WTC11 (cell line): ENCODE results near the gene MCRIP2. TPM values are rescaled to one million over a fixed set of nuclear protein-coding genes. Genes with fewer than 3 reads are reported as not detected.

Experiments used
- ATAC-seq: fragments of 200-7000 bp; cut with Tn5 transposase; 2 replicates; pipeline ENCODE4 v1.10.0; 2021; ENCODE audit warnings: mild to moderate bottlenecking, moderate library complexity
- CTCF ChIA-PET: fragments of 300-600 bp; sonication (Branson Sonifier 250); formaldehyde crosslinking; loops from one replicate; lab custom pipeline; 2021; ENCODE audit warnings: antibody characterized with exemption; lab: Charles Lee
- POLR2A ChIA-PET: fragments of 350-600 bp; sonication (Branson Sonifier 250); formaldehyde crosslinking; loops from one replicate; lab custom pipeline; 2021; ENCODE audit warnings: antibody characterized with exemption; lab: Charles Lee
- DNase-seq: peaks from one replicate; pipeline ENCODE4 v3.0.0; 2021; ENCODE audit warnings: low spot score
- H3K27ac Mint-ChIP-seq: 2 replicates; pipeline ENCODE4 v1.8.0; 2021; ENCODE audit warnings: mixed read lengths
- H3K27me3 Mint-ChIP-seq: 2 replicates; pipeline ENCODE4 v1.8.0; 2021; ENCODE audit warnings: low read depth, mild to moderate bottlenecking, moderate library complexity, mixed read lengths
- H3K36me3 Mint-ChIP-seq: 2 replicates; pipeline ENCODE4 v1.8.0; 2021; ENCODE audit warnings: mixed read lengths
- H3K4me1 Mint-ChIP-seq: 2 replicates; pipeline ENCODE4 v1.8.0; 2022; ENCODE audit warnings: mixed read lengths
- H3K4me3 Mint-ChIP-seq: 2 replicates; pipeline ENCODE4 v1.8.0; 2021; ENCODE audit warnings: mild to moderate bottlenecking, moderate library complexity, mixed read lengths
- H3K9me3 Mint-ChIP-seq: 2 replicates; pipeline ENCODE4 v1.8.0; 2021; ENCODE audit warnings: mixed read lengths
- ETV6 ChIP-seq: sonication (generic); formaldehyde crosslinking; IDR thresholded peaks from 2 replicates; pipeline ENCODE4 v1.8.1; 2022; ENCODE audit warnings: mild to moderate bottlenecking, missing genetic modification reagents
- FOXJ3 ChIP-seq: sonication (generic); formaldehyde crosslinking; IDR thresholded peaks from 2 replicates; pipeline ENCODE4 v1.9.0; 2021; ENCODE audit warnings: missing genetic modification reagents, mild to moderate bottlenecking, borderline replicate concordance
- FOXK1 ChIP-seq: sonication (generic); formaldehyde crosslinking; IDR thresholded peaks from 2 replicates; pipeline ENCODE4 v1.8.0; 2022; ENCODE audit warnings: mild to moderate bottlenecking, moderate library complexity, missing genetic modification reagents
- FOXP4 ChIP-seq: sonication (generic); formaldehyde crosslinking; IDR thresholded peaks from 2 replicates; pipeline ENCODE4 v1.8.0; 2022; ENCODE audit warnings: mild to moderate bottlenecking, missing genetic modification reagents
- GABPB1 ChIP-seq: sonication (generic); formaldehyde crosslinking; IDR thresholded peaks from 2 replicates; pipeline ENCODE4 v1.8.1; 2023; ENCODE audit warnings: mild to moderate bottlenecking, missing genetic modification reagents
- GTF2I ChIP-seq: fragments of 250-450 bp; sonication (Bioruptor Pico); conservative IDR thresholded peaks from 2 replicates; pipeline ENCODE4 v1.4.0; 2021; ENCODE audit warnings: mild to moderate bottlenecking
- HMGA2 ChIP-seq: fragments of 250-450 bp; sonication (Bioruptor Pico); IDR thresholded peaks from 2 replicates; pipeline ENCODE4 v1.4.0; 2021; ENCODE audit warnings: mild to moderate bottlenecking, moderate library complexity
- NFATC4 ChIP-seq: fragments of 250-450 bp; sonication (Bioruptor Pico); IDR thresholded peaks from 2 replicates; pipeline ENCODE4 v1.9.0; 2021; ENCODE audit warnings: mild to moderate bottlenecking
- NFE2L1 ChIP-seq: sonication (generic); formaldehyde crosslinking; IDR thresholded peaks from 2 replicates; pipeline ENCODE4 v1.8.1; 2023; ENCODE audit warnings: missing genetic modification reagents
- NFYB ChIP-seq: sonication (generic); formaldehyde crosslinking; conservative IDR thresholded peaks from 2 replicates; pipeline ENCODE4 v1.8.0; 2022; ENCODE audit warnings: low read depth, missing genetic modification reagents
- NR2C2 ChIP-seq: sonication (generic); formaldehyde crosslinking; IDR thresholded peaks from 2 replicates; pipeline ENCODE4 v1.8.0; 2022; ENCODE audit warnings: mild to moderate bottlenecking, missing genetic modification reagents
- NR3C1 ChIP-seq: sonication (generic); formaldehyde crosslinking; conservative IDR thresholded peaks from 2 replicates; pipeline ENCODE4 v1.8.1; 2023; ENCODE audit warnings: low read depth, mild to moderate bottlenecking, missing genetic modification reagents
- SMAD4 ChIP-seq: sonication (generic); formaldehyde crosslinking; IDR thresholded peaks from 2 replicates; pipeline ENCODE4 v1.8.0; 2022; ENCODE audit warnings: mild to moderate bottlenecking, missing genetic modification reagents
- STAT6 ChIP-seq: sonication (generic); formaldehyde crosslinking; conservative IDR thresholded peaks from 2 replicates; pipeline ENCODE4 v1.8.1; 2023; ENCODE audit warnings: mild to moderate bottlenecking, low read depth, missing genetic modification reagents, moderate library complexity
- ZMAT4 ChIP-seq: fragments of 250-450 bp; sonication (Bioruptor Pico); IDR thresholded peaks from 2 replicates; pipeline ENCODE4 v1.9.0; 2021; ENCODE audit warnings: mild to moderate bottlenecking
- ZNF281 ChIP-seq: sonication (generic); formaldehyde crosslinking; IDR thresholded peaks from 2 replicates; pipeline ENCODE4 v1.8.0; 2023; ENCODE audit warnings: mild to moderate bottlenecking, missing genetic modification reagents
- ZNF396 ChIP-seq: fragments of 250-450 bp; sonication (Bioruptor Pico); IDR thresholded peaks from 2 replicates; pipeline ENCODE4 v1.8.0; 2021; ENCODE audit warnings: mild to moderate bottlenecking, moderate library complexity, borderline replicate concordance
- ZNF416 ChIP-seq: fragments of 250-450 bp; sonication (Bioruptor Pico); IDR thresholded peaks from 2 replicates; pipeline ENCODE4 v1.9.0; 2021; ENCODE audit warnings: mild to moderate bottlenecking, inconsistent platforms
- ZNF512 ChIP-seq: sonication (generic); formaldehyde crosslinking; IDR thresholded peaks from 2 replicates; pipeline ENCODE4 v1.8.1; 2022; ENCODE audit warnings: missing genetic modification reagents, borderline replicate concordance
- total RNA-seq: library from RNA; stranded (reverse); gene quantifications from 3 replicates; pipeline ENCODE4 v1.2.3, GENCODE V29; 2021

Gene MCRIP2
- total RNA-seq, 1 experiment from 2014 or later, result 63.3 TPM

GRCh38 chr16:676565-676902 is 34.9 kb downstream of the MCRIP2 start:
- DNase-seq, result no peak
- ATAC-seq, result no peak
- no peaks in the 10 kb centered on the region for H3K9me3 Mint-ChIP-seq
- H3K27ac Mint-ChIP-seq, result no peak overlapping the region
- peaks cover 21% of the 10 kb centered on the region for H3K4me1 Mint-ChIP-seq
- H3K36me3 Mint-ChIP-seq, result peaks cover 10% of the 10 kb centered on the region
- no peak overlapping the region; the same call in 1 of the 2 replicates for H3K4me3 Mint-ChIP-seq
- no peaks in the 10 kb centered on the region for H3K27me3 Mint-ChIP-seq
- POLR2A ChIA-PET, result interaction anchor here (1.1 kb wide), 1 partner anchor 91 kb away, joined by 3 read pairs; no protein-coding TSS in a partner anchor
- CTCF ChIA-PET, result interaction anchor here (0.5 to 2.8 kb wide), 12 partner anchors 9 to 1240 kb away, joined by 3 to 16 read pairs (median 6); partner anchors contain the start of genes RHOT2, WDR24 and WDR90
- TF ChIP-seq SMAD4 (no peak), FOXP4 (CRISPR knock-in tag) (no peak), HMGA2 (CRISPR knock-in tag) (no peak), ZNF396 (CRISPR knock-in tag) (no peak), ZNF512 (no peak), GTF2I (CRISPR knock-in tag) (no peak), FOXK1 (CRISPR knock-in tag) (no peak), ETV6 (CRISPR knock-in tag) (no peak), ZNF416 (no peak), NFE2L1 (no peak), STAT6 (no peak), NR2C2 (CRISPR knock-in tag) (no peak), NFYB (CRISPR knock-in tag) (no peak), FOXJ3 (no peak), NR3C1 (CRISPR knock-in tag) (no peak), NFATC4 (no peak), GABPB1 (CRISPR knock-in tag) (no peak), ZNF281 (CRISPR knock-in tag) (no peak), ZMAT4 (CRISPR knock-in tag) (no peak)
